Measurements from ENCODE around the gene NAV1. TPM values are rescaled to one million over a fixed set of nuclear protein-coding genes. Genes with fewer than 3 reads are reported as not detected.

Gene NAV1
- total and polyA plus RNA-seq, 10 donors, result 1.1 to 37.2 (median 20.3) TPM

- intact Hi-C loops (cut with DNase I; ENCODE audit: low total_unique reads), result no loop called here
- H3K27me3 ChIP-seq (replicated peaks in 1 of 7), result no peaks in the 10 kb centered on the region
- 50 to 95% (median 55%) methylated on average over 2 to 4 of the region's 4 CpGs for WGBS, 5 donors
- DNase-seq, result peak; percentile 66
- H3K36me3 ChIP-seq, result no peaks in the 10 kb centered on the region
- TF ChIP-seq CTCF (IDR thresholded peaks at IDR 0.05 in 8 of 11, conservative IDR thresholded peaks at IDR 0.05 in 3 of 11) (no peak), POLR2A (IDR thresholded peaks at IDR 0.05) (no peak), POLR2AphosphoS5 (IDR thresholded peaks at IDR 0.05) (no peak)
- no peak overlapping the region for H3K27ac ChIP-seq
- H3K9me3 ChIP-seq, result no peaks in the 10 kb centered on the region
- H3K4me1 ChIP-seq, result peaks cover 0 to 17% (median 8%) of the 10 kb centered on the region in 6 donors
- H3K4me3 ChIP-seq, result no peak overlapping the region
These were observed 29.9 kb downstream of the NAV1 start for GRCh38 chr1:201568859-201569294.

- H3K27me3 ChIP-seq (replicated peaks in 1 of 7), result no peaks in the 10 kb centered on the region
- WGBS, 5 donors, result 74 to 86% (median 76%) methylated on average over 4 of the region's 4 CpGs
- peak; percentile 55 for DNase-seq
- H3K4me1 ChIP-seq, result peaks cover 0 to 17% (median 8%) of the 10 kb centered on the region in 6 donors
- no peaks in the 10 kb centered on the region for H3K36me3 ChIP-seq
- no peak overlapping the region for H3K4me3 ChIP-seq
- TF ChIP-seq POLR2AphosphoS5 (IDR thresholded peaks at IDR 0.05) (no peak), CTCF (IDR thresholded peaks at IDR 0.05 in 8 of 11, conservative IDR thresholded peaks at IDR 0.05 in 3 of 11) (no peak), POLR2A (IDR thresholded peaks at IDR 0.05) (no peak)
- H3K27ac ChIP-seq, result no peak overlapping the region
- intact Hi-C loops (cut with DNase I; ENCODE audit: low total_unique reads), result no loop called here
- H3K9me3 ChIP-seq, result no peaks in the 10 kb centered on the region
These were observed 31.4 kb downstream of the NAV1 start for GRCh38 chr1:201570181-201570885.

- peak; percentile 61 for DNase-seq
- intact Hi-C loops (cut with DNase I; ENCODE audit: low total_unique reads), result no loop called here
- H3K4me1 ChIP-seq, result peaks cover 0 to 17% (median 8%) of the 10 kb centered on the region in 6 donors
- no peak overlapping the region for H3K27ac ChIP-seq
- 54 to 89% (median 75%) methylated on average over 10 of the region's 10 CpGs for WGBS, 5 donors
- no peak overlapping the region for H3K4me3 ChIP-seq
- H3K27me3 ChIP-seq (replicated peaks in 1 of 7), result no peaks in the 10 kb centered on the region
- TF ChIP-seq POLR2A (IDR thresholded peaks at IDR 0.05) (no peak), CTCF (IDR thresholded peaks at IDR 0.05 in 8 of 11, conservative IDR thresholded peaks at IDR 0.05 in 3 of 11) (no peak), POLR2AphosphoS5 (IDR thresholded peaks at IDR 0.05) (peak in 2 of 3 donors; percentile 40 to 55)
- H3K9me3 ChIP-seq, result no peaks in the 10 kb centered on the region
- no peaks in the 10 kb centered on the region for H3K36me3 ChIP-seq
These were observed 32.1 kb downstream of the NAV1 start for GRCh38 chr1:201570886-201571624.

- Histone ChIP-seq H3K9me3 (peaks cover 0 to 6% (median 0%) of the 10 kb centered on the region in 8 donors), H3K27me3 (replicated peaks in 1 of 7) (no peaks in the 10 kb centered on the region), H3K27ac (no peak overlapping the region), H3K4me1 (peaks cover 0 to 17% (median 8%) of the 10 kb centered on the region in 6 donors), H3K36me3 (no peaks in the 10 kb centered on the region), H3K4me3 (no peak overlapping the region)
- DNase-seq, result no peak
- intact Hi-C loops (cut with DNase I; ENCODE audit: low total_unique reads), result no loop called here
- 52 to 83% (median 70%) methylated on average over 4 of the region's 4 CpGs for WGBS, 5 donors
- no peak for TF ChIP-seq POLR2A (IDR thresholded peaks at IDR 0.05)
- TF ChIP-seq CTCF (IDR thresholded peaks at IDR 0.05 in 8 of 11, conservative IDR thresholded peaks at IDR 0.05 in 3 of 11), result no peak
- TF ChIP-seq POLR2AphosphoS5 (IDR thresholded peaks at IDR 0.05), result no peak
These were observed 34.1 kb downstream of the NAV1 start for GRCh38 chr1:201573030-201573429.

Data from spleen (tissue), 11 donors.